Skin of body (tissue), 2 donors: Measurements from ENCODE around the gene ANKS1B. TPM values are rescaled to one million over a fixed set of nuclear protein-coding genes. Genes with fewer than 3 reads are reported as not detected.
"Not testable (repeated sequence)": the region's sequence is repeated elsewhere in the genome, so short reads cannot be mapped to it uniquely, and the experiment has no call there.

Experiments used
- DNase-seq: peaks from one replicate; lab custom pipeline; 2025; lab: John Stamatoyannopoulos, UW
- total RNA-seq: library from RNA; depleted of rRNA; stranded (reverse); fragments of >200 nt; gene quantifications from one replicate; pipeline ENCODE4 v1.2.3, GENCODE V29; 2014

Gene ANKS1B
- total RNA-seq, 1 donor from 2014 or later = 10.7 TPM

GRCh38 chr12:99067171-99067785 is 917.5 kb downstream of the ANKS1B start:
- DNase-seq = no peak

GRCh38 chr12:99066726-99067125 is 918.0 kb downstream of the ANKS1B start:
- DNase-seq = peak; percentile 14

DNA sequence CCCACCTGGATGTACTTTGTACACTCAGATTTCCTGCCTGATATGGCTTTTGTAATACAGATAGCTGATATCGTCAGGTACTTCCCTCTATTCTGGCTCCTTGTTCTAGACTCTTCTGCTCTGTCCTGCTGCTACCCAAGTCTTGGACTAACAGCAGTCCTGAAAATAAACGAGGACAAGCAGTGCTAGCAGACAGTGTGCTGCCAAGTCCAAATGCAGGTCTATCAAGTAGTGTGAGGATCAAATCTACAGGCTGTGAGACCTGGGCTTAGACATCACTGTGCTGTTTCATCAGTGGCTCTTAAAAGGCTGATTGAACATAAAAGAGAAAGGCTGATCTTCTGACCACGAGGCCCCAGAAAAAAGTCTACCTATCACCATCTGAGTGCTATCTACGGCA is 921.6 kb downstream of the ANKS1B start:
- no peak for DNase-seq

GRCh38 chr12:99059824-99060511 is 924.8 kb downstream of the ANKS1B start:
- peak; percentile 89 for DNase-seq

DNA sequence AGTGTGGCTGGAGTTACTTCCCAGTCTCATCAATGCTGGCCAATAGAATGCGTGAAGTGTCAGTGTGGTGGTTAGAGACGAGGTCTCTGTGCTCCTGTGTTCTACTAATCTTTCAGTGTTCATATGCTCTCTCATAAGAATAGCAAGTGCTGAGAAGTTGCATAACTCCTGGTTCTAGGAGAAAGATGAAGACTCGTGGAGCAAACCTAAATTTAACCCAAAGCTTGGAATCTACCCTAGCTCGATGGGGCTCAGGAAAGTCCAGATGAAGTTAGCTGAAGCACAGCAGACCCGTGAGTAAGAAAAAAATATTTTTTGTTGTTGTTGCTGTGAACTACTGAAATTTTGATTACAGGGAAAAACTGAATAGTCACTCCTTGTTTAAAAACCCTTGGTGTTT is 927.1 kb downstream of the ANKS1B start:
- DNase-seq = no peak

DNA sequence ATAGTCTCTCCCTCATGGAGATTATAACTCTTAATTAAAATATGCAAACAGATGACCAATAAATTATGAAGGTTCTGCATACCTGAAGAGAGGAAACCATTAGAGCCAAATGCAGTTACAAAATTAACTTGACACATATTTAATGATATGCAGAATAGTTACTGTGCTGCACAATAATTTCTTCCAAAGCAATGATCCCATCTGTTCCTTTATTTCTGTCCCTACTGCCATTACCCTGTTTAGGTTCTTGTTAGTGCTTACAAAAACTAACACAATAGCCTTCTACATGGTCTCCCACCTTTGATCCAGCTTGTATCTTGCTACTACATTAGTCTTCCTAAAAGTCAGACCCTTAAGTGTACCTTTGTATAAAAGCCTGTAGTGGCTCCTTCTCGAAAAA is 928.5 kb downstream of the ANKS1B start:
- no peak for DNase-seq

- DNase-seq = no peak
These were observed 929.4 kb downstream of the ANKS1B start for GRCh38 chr12:99055299-99055698.

GRCh38 chr12:99054601-99055128 is 930.1 kb downstream of the ANKS1B start:
- no peak for DNase-seq

DNA sequence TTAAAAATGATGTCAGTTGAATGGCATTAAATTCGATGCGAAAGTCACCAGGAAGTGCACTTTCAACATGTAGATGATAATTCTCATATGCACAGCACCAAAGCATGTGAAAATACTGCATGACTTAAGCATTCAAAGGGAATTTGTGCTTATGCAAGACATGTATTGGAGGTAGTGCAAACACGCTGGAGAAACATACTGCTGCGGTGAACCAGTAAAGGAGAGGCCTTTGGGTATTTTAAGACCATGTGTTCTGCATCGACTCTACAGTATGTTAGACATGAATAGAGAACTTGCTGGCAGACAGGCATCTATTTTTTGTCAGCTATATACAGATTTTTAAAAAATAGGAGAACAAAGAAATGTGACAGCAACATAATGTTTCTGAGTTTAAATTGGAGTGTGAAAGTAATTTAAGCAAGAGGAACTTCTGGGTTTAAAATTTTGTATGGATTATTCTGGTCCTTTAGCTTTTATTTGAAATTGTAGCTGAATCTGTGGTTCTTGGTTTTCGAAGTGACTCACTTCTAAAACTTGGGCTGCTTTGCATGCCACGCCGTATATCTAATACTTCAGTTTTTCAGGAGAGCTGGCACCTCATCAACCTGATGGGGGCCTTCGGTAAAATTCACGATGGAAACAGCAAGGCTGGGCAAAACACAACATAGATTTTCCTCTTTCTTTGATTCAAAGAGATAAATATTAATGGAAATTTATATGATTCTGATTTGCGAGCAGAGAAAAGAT is 930.9 kb downstream of the ANKS1B start:
- DNase-seq = peak; percentile 14

DNA sequence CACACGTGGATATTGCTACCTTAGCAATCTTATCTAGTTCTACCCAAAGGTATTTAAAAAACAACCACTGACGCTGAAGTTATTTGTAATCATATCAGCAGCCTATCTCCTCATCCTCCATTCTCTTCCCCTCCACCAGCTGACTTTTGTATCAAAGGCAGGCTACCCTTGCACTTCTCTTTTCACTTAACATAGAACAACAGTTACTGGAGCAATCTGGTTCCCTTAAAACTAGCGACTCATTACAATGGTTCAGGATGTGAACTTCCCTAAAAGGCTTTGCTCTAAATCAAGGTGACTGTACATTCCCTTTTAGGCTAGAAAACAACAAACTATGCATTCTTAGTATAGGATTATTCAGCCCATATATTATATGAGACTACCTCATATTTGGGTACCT is 935.0 kb downstream of the ANKS1B start:
- no peak for DNase-seq

DNA sequence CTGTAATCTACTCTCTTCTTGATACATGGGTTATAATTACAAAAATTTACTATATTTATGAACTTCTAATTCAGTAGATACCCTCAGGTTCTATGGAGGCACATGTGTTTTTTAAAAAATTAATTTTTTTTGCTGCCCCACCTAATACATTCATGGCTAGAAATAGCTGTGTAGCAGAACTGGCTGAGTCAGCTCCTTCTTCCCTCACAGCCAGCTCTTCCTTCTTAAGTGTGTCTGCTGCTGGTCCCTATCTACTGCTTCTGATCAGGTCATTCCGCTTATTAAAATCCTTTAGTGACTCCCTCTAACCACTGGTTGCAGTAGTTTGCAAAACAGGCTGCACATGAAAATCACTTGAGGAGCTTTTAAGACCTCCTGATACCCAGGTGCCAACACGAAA is 939.6 kb downstream of the ANKS1B start:
- no peak for DNase-seq

DNA sequence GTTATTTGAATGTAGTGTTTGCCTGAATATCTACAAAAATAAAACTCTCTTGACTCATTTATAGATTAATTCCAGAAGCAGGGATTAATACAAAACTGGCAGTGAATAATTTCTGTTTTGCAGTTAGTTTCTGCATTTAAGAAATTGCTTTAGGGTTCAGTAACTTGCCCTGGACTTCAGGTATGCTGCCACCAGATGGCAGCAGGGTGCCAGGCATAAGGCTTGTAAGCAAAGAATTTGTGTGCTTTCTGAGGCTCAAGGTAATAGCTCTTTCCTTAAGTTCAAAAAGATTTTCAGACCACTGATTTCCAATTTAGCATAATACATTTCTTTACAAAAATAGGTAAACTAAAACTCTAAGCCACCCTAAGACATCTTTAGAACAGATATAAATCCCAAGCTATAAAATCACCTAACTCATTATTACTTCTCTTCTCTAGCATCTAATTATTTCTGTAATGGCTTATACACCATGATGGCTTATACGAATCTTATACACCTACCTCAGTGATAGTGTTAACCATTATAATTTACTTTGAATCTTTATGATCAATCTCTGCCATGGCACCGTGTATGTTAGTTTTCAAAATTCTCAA is 941.3 kb downstream of the ANKS1B start:
- DNase-seq = peak; percentile 19

GRCh38 chr12:99042226-99042625 is 942.5 kb downstream of the ANKS1B start:
- DNase-seq = no peak

DNA sequence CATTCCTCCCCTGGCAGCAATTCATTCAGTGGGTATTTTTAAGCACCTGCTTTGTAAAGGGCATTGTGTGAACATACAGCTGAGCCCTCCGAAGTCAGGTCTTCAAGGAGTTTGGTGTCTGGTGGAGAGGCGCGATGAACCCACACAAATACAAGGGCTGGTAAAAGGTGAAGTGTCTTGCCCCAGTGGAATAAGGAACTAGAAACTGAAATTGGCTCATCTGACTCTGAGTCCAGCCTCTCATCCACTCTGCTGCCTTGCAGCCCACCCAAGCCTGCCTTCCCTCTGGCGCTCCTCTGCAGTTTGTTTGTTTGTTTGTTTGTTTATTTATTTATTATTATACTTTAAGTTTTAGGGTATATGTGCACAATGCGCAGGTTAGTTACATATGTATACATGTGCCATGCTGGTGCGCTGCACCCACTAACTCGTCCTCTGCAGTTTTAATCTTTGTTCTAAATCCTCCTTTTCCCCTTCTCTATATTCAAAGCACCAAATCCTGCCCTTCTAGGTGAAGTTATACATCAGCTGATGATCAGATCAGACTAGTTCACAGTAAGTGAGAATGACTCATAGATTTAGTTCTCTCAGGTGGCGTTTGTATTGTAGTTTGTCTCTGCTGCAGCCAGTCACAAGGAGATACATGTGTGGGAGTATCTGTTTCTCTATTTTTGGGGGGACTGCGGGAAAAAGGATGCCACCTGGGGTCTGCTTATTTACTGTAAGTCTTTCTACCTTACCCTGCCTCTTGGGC is 945.2 kb downstream of the ANKS1B start:
- no peak for DNase-seq

DNA sequence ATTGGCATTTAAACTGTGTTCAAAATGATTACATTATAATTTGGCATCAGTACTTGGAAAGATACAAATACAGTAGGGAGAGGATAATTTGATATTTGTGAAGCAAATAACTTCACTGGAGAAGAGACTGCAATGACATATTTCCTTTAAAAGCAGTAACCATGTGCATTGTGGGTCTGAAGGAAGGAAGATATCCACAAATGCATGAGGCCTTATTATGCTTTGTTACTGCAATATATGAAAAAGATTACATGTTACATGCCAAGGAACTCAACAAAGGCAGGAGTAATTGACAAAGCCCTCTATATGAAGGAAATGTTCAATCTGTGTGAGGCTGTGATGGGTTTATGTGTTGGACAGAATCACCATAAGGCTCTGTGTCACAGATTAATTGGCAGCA is 948.2 kb downstream of the ANKS1B start:
- no peak for DNase-seq

GRCh38 chr12:99035803-99036202 is 948.9 kb downstream of the ANKS1B start:
- no peak for DNase-seq

GRCh38 chr12:99034201-99034600 is 950.5 kb downstream of the ANKS1B start:
- DNase-seq = not testable (repeated sequence)

GRCh38 chr12:99029511-99030271 is 955.0 kb downstream of the ANKS1B start:
- peak; percentile 37 for DNase-seq

DNA sequence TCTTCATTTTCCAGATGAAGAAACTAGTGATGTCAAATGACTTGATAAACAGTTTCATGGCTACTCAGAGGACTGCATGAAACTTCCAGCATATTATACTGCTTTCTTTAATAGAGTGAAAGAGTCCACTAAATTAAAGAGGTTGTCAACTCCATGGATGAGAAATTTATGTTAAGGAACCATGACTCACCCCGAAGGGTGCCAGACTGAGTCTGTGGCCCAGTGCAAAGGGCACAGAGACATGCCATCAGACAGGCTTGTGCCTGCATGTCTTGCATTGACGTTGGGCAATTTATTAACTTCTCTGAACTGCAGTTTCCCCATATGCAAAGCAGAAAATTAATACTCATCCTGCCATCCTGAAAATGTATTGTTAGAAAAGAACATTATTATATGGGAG is 957.3 kb downstream of the ANKS1B start:
- no peak for DNase-seq

DNA sequence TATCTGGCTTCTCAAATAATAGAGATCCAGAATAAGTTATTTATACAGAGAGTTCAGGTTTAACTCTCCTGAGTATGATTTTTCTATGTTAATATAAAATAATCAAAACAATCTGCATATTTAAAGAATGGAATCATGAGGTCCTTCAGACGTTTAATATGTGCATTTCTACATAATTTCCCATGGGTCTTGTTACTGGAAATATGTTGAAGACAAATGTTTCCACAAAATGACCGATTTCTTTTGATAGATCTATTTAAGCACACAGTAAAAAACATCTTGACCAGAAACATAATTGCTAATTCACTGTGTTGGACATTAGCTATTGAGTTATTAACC is 957.7 kb downstream of the ANKS1B start:
- DNase-seq = no peak
